ENCODE data around the gene ACP3. TPM values are rescaled to one million over a fixed set of nuclear protein-coding genes. Genes with fewer than 3 reads are reported as not detected.
A peak's percentile ranks its signal among the peaks of the same experiment; 100 is the strongest.

Gene ACP3
- total and polyA plus RNA-seq, 2 experiments from 2014 or later: 5.2 to 7.7 TPM

DNA sequence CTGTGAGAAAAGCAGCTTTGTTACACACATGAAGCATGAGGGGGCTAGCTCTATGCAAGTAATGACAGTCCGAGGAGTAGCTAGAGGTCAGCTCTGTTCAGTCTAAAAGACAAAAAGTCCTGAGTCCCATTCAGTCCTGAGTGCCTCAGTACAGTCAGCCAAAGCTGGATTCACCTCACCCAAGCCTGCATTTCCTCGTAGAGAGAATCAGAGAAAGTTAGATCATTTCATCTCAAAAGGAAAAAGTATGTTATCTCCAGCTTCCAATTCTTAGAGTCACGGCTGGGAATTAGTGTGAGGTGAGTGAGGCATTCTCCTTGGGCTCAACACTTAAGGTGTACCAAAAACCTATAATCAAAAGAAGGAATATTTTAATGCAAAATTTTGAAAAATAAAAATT, 5.9 kb upstream of the ACP3 start:
- Histone ChIP-seq H3K27ac (peak overlapping the region; percentile 35), H3K36me3 (replicated peaks; ENCODE audit: insufficient read depth, low read depth) (no peaks in the 10 kb centered on the region), H3K9me3 (ENCODE audit: low read depth) (no peaks in the 10 kb centered on the region), H3K79me2 (no peaks in the 10 kb centered on the region), H3K4me1 (ENCODE audit: insufficient read depth) (peaks cover 13% of the 10 kb centered on the region), H3K4me2 (no peak overlapping the region), H3K9me2 (replicated peaks; ENCODE audit: insufficient read depth) (no peaks in the 10 kb centered on the region), H2AFZ (no peak overlapping the region), H3K4me3 (no peak overlapping the region), H3K27me3 (no peaks in the 10 kb centered on the region), H4K20me1 (ENCODE audit: insufficient read depth, poor library complexity, severe bottlenecking) (no peaks in the 10 kb centered on the region)
- TF ChIP-seq, protein P1, sequence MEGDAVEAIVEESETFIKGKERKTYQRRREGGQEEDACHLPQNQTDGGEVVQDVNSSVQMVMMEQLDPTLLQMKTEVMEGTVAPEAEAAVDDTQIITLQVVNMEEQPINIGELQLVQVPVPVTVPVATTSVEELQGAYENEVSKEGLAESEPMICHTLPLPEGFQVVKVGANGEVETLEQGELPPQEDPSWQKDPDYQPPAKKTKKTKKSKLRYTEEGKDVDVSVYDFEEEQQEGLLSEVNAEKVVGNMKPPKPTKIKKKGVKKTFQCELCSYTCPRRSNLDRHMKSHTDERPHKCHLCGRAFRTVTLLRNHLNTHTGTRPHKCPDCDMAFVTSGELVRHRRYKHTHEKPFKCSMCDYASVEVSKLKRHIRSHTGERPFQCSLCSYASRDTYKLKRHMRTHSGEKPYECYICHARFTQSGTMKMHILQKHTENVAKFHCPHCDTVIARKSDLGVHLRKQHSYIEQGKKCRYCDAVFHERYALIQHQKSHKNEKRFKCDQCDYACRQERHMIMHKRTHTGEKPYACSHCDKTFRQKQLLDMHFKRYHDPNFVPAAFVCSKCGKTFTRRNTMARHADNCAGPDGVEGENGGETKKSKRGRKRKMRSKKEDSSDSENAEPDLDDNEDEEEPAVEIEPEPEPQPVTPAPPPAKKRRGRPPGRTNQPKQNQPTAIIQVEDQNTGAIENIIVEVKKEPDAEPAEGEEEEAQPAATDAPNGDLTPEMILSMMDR (IDR thresholded peaks at IDR 0.05; ENCODE audit: poor library complexity): no peak
- TF ChIP-seq EZH2 (IDR thresholded peaks at IDR 0.05; ENCODE audit: borderline replicate concordance): no peak
- no peak for TF ChIP-seq EZH2phosphoT487 (IDR thresholded peaks at IDR 0.05; ENCODE audit: low read depth, severe bottlenecking, unreplicated experiment)
- no peak for DNase-seq (ENCODE audit: low spot score)
- 71% methylated on average over 3 of the region's 3 CpGs for WGBS (ENCODE audit: low lambda C conversion rate, missing lambda C conversion rate)

DNA sequence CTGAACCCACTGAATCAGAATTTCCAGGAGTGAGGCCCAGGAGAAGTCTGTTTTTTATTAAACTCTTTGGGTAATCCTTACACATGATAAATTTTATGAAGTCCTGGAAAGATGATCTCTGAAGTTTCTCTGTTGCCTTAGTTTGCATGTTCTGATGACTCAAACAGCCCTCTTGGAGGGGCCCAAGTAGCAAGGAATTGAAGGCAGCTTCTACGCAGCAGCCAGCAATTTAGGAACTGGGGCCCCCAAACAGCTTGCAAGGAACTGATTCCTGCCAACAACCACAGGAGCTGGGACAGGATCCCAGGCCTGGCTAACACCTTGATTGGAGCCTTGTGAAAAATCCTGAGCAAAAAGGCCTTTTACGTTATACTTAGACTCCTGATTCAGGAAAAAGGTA, 5.4 kb upstream of the ACP3 start:
- Histone ChIP-seq H3K4me3 (no peak overlapping the region), H4K20me1 (ENCODE audit: insufficient read depth, poor library complexity, severe bottlenecking) (no peaks in the 10 kb centered on the region), H3K36me3 (replicated peaks; ENCODE audit: insufficient read depth, low read depth) (no peaks in the 10 kb centered on the region), H2AFZ (no peak overlapping the region), H3K27me3 (no peaks in the 10 kb centered on the region), H3K27ac (peak overlapping the region; percentile 35), H3K79me2 (no peaks in the 10 kb centered on the region), H3K4me1 (ENCODE audit: insufficient read depth) (peaks cover 13% of the 10 kb centered on the region), H3K9me2 (replicated peaks; ENCODE audit: insufficient read depth) (no peaks in the 10 kb centered on the region), H3K9me3 (ENCODE audit: low read depth) (no peaks in the 10 kb centered on the region), H3K4me2 (peak overlapping the region; percentile 21)
- WGBS (ENCODE audit: low lambda C conversion rate, missing lambda C conversion rate): 55% methylated on average over 2 of the region's 2 CpGs
- peak; percentile 22 for DNase-seq (ENCODE audit: low spot score)
- TF ChIP-seq, protein P1 (IDR thresholded peaks at IDR 0.05; ENCODE audit: poor library complexity): no peak
- TF ChIP-seq EZH2phosphoT487 (IDR thresholded peaks at IDR 0.05; ENCODE audit: low read depth, severe bottlenecking, unreplicated experiment): no peak
- no peak for TF ChIP-seq EZH2 (IDR thresholded peaks at IDR 0.05; ENCODE audit: borderline replicate concordance)

DNA sequence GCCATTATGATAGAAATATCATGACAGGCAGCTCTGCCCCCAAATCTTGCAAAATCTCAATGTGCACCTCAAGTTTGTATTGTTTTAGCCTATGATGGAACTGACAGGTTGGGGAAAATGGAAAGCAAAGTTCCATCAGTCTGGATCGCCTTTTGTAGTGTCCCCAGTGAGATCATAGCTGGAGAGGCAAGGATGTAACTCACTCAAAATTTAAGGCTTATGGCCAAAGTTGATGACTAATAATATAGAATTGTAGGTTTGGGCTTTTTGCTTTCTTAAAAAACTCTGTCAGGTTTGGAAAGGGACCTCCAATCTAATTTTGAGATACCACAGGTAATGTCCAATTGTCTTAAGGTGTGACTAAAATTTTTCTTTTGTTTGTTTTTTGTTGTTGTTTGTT, 1.4 kb upstream of the ACP3 start:
- H3K9me3 ChIP-seq (ENCODE audit: low read depth): no peaks in the 10 kb centered on the region
- H3K27me3 ChIP-seq: no peaks in the 10 kb centered on the region
- DNase-seq (ENCODE audit: low spot score): no peak
- no peak overlapping the region for H3K4me3 ChIP-seq
- no peak overlapping the region for H2AFZ ChIP-seq
- H3K4me1 ChIP-seq (ENCODE audit: insufficient read depth): peaks cover 13% of the 10 kb centered on the region
- no peak overlapping the region for H3K4me2 ChIP-seq
- TF ChIP-seq, protein P1 (IDR thresholded peaks at IDR 0.05; ENCODE audit: poor library complexity): no peak
- TF ChIP-seq EZH2 (IDR thresholded peaks at IDR 0.05; ENCODE audit: borderline replicate concordance) (no peak), EZH2phosphoT487 (IDR thresholded peaks at IDR 0.05; ENCODE audit: low read depth, severe bottlenecking, unreplicated experiment) (no peak)
- H3K79me2 ChIP-seq: no peaks in the 10 kb centered on the region
- H3K36me3 ChIP-seq (replicated peaks; ENCODE audit: insufficient read depth, low read depth): no peaks in the 10 kb centered on the region
- WGBS (ENCODE audit: low lambda C conversion rate, missing lambda C conversion rate): 100% methylated on average over 1 of the region's 1 CpG
- no peaks in the 10 kb centered on the region for H4K20me1 ChIP-seq (ENCODE audit: insufficient read depth, poor library complexity, severe bottlenecking)
- H3K9me2 ChIP-seq (replicated peaks; ENCODE audit: insufficient read depth): no peaks in the 10 kb centered on the region
- no peak overlapping the region for H3K27ac ChIP-seq

DNA sequence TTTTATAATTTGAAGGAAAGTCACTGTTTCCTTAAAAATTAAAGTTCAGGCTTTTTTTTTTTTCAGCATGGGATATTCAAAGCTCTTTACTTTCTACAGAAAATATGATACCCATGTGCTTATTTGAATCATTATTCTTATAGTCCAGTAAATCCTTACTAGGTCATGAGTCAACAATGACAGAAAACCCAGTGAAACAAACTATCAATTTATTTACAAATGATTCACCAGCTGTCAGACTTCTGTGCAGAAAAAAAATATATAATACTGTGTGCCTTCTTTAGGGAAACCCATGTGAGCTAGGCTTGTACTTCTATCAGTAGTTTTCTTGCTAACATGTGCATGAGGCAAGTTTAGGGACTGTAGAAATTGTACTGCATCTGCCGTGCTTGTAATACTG, 1.2 kb downstream of the ACP3 start:
- Histone ChIP-seq H3K27ac (peak overlapping the region; percentile 78), H3K4me3 (no peak overlapping the region), H3K27me3 (no peaks in the 10 kb centered on the region), H3K9me3 (ENCODE audit: low read depth) (no peaks in the 10 kb centered on the region), H3K4me1 (ENCODE audit: insufficient read depth) (peaks cover 4% of the 10 kb centered on the region), H3K36me3 (replicated peaks; ENCODE audit: insufficient read depth, low read depth) (no peaks in the 10 kb centered on the region), H3K9me2 (replicated peaks; ENCODE audit: insufficient read depth) (no peaks in the 10 kb centered on the region), H2AFZ (no peak overlapping the region), H4K20me1 (ENCODE audit: insufficient read depth, poor library complexity, severe bottlenecking) (no peaks in the 10 kb centered on the region), H3K4me2 (peak overlapping the region; percentile 61), H3K79me2 (no peaks in the 10 kb centered on the region)
- DNase-seq (ENCODE audit: low spot score): no peak
- WGBS (ENCODE audit: low lambda C conversion rate, missing lambda C conversion rate): 35% methylated on average over 1 of the region's 1 CpG
- no peak for TF ChIP-seq EZH2 (IDR thresholded peaks at IDR 0.05; ENCODE audit: borderline replicate concordance)
- TF ChIP-seq EZH2phosphoT487 (IDR thresholded peaks at IDR 0.05; ENCODE audit: low read depth, severe bottlenecking, unreplicated experiment): no peak
- TF ChIP-seq, protein P1 (IDR thresholded peaks at IDR 0.05; ENCODE audit: poor library complexity): no peak

Measured in hepatocyte (in vitro differentiated cells).